Prostate gland (tissue), 2 donors: Measurements from ENCODE around the gene DOCK4.

Experiments
- POLR2A ChIP-seq: fragments of 450-650 bp; IDR thresholded peaks from one replicate; pipeline ENCODE4 v1.6.1; 2016; ENCODE audit warnings: antibody characterized with exemption, mild to moderate bottlenecking
- POLR2AphosphoS5 ChIP-seq: sonication (generic); formaldehyde crosslinking; IDR thresholded peaks from one replicate; pipeline ENCODE4 v1.6.1; 2017; ENCODE audit warnings: antibody characterized with exemption
- TF ChIP-seq, protein P1 (sequence below), 4 experiments: fragments of 200-600 bp in 2 of 4; fragments of 450-650 bp in 2 of 4; sonication (generic) in 2 of 4; IDR thresholded peaks; 1 replicate in 3 of 4; 2 replicates in 1 of 4; pipeline ENCODE4 v1.5.1; 2016 to 2019; ENCODE audit warnings: antibody characterized with exemption in 4 of 4, mild to moderate bottlenecking in 2 of 4, moderate library complexity in 2 of 4

GRCh38 chr7:112186300-112186699, 19.9 kb downstream of the DOCK4 start:
- TF ChIP-seq, protein P1, sequence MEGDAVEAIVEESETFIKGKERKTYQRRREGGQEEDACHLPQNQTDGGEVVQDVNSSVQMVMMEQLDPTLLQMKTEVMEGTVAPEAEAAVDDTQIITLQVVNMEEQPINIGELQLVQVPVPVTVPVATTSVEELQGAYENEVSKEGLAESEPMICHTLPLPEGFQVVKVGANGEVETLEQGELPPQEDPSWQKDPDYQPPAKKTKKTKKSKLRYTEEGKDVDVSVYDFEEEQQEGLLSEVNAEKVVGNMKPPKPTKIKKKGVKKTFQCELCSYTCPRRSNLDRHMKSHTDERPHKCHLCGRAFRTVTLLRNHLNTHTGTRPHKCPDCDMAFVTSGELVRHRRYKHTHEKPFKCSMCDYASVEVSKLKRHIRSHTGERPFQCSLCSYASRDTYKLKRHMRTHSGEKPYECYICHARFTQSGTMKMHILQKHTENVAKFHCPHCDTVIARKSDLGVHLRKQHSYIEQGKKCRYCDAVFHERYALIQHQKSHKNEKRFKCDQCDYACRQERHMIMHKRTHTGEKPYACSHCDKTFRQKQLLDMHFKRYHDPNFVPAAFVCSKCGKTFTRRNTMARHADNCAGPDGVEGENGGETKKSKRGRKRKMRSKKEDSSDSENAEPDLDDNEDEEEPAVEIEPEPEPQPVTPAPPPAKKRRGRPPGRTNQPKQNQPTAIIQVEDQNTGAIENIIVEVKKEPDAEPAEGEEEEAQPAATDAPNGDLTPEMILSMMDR (IDR thresholded peaks at IDR 0.05), result no peak
- TF ChIP-seq POLR2A (no peak), POLR2AphosphoS5 (no peak)
